WTC11 (cell line): Measurements from ENCODE around the gene LIN7C. TPM values are rescaled to one million over a fixed set of nuclear protein-coding genes. Genes with fewer than 3 reads are reported as not detected.
A peak's percentile ranks its signal among the peaks of the same experiment; 100 is the strongest.

Experiments
- ATAC-seq: fragments of 200-7000 bp; cut with Tn5 transposase; 2 replicates; pipeline ENCODE4 v1.10.0; 2021; ENCODE audit warnings: mild to moderate bottlenecking, moderate library complexity
- CTCF ChIA-PET: fragments of 300-600 bp; sonication (Branson Sonifier 250); formaldehyde crosslinking; loops from one replicate; lab custom pipeline; 2021; ENCODE audit warnings: antibody characterized with exemption; lab: Charles Lee
- POLR2A ChIA-PET: fragments of 350-600 bp; sonication (Branson Sonifier 250); formaldehyde crosslinking; loops from one replicate; lab custom pipeline; 2021; ENCODE audit warnings: antibody characterized with exemption; lab: Charles Lee
- DNase-seq: peaks from one replicate; pipeline ENCODE4 v3.0.0; 2021; ENCODE audit warnings: low spot score
- H3K27ac Mint-ChIP-seq: 2 replicates; pipeline ENCODE4 v1.8.0; 2021; ENCODE audit warnings: mixed read lengths
- H3K27me3 Mint-ChIP-seq: 2 replicates; pipeline ENCODE4 v1.8.0; 2021; ENCODE audit warnings: low read depth, mild to moderate bottlenecking, moderate library complexity, mixed read lengths
- H3K36me3 Mint-ChIP-seq: 2 replicates; pipeline ENCODE4 v1.8.0; 2021; ENCODE audit warnings: mixed read lengths
- H3K4me1 Mint-ChIP-seq: 2 replicates; pipeline ENCODE4 v1.8.0; 2022; ENCODE audit warnings: mixed read lengths
- H3K4me3 Mint-ChIP-seq: 2 replicates; pipeline ENCODE4 v1.8.0; 2021; ENCODE audit warnings: mild to moderate bottlenecking, moderate library complexity, mixed read lengths
- H3K9me3 Mint-ChIP-seq: 2 replicates; pipeline ENCODE4 v1.8.0; 2021; ENCODE audit warnings: mixed read lengths
- ATF3 ChIP-seq: sonication (generic); formaldehyde crosslinking; conservative IDR thresholded peaks from 2 replicates; pipeline ENCODE4 v1.8.1; 2022; ENCODE audit warnings: mild to moderate bottlenecking, missing genetic modification reagents
- CREM ChIP-seq: sonication (generic); formaldehyde crosslinking; IDR thresholded peaks from 2 replicates; pipeline ENCODE4 v1.8.1; 2022; ENCODE audit warnings: mild to moderate bottlenecking, missing genetic modification reagents, moderate library complexity
- E2F4 ChIP-seq: sonication (generic); formaldehyde crosslinking; IDR thresholded peaks from 2 replicates; pipeline ENCODE4 v1.8.1; 2022; ENCODE audit warnings: low read depth, mild to moderate bottlenecking, moderate library complexity, missing genetic modification reagents, borderline replicate concordance
- E2F5 ChIP-seq: sonication (generic); formaldehyde crosslinking; IDR thresholded peaks from 2 replicates; pipeline ENCODE4 v1.8.1; 2022; ENCODE audit warnings: mild to moderate bottlenecking, moderate library complexity, missing genetic modification reagents
- ESRRA ChIP-seq: sonication (generic); formaldehyde crosslinking; IDR thresholded peaks from 2 replicates; pipeline ENCODE4 v1.8.1; 2022; ENCODE audit warnings: mild to moderate bottlenecking, missing genetic modification reagents, borderline replicate concordance
- ETV6 ChIP-seq: sonication (generic); formaldehyde crosslinking; IDR thresholded peaks from 2 replicates; pipeline ENCODE4 v1.8.1; 2022; ENCODE audit warnings: mild to moderate bottlenecking, missing genetic modification reagents
- FOXP1 ChIP-seq: sonication (generic); formaldehyde crosslinking; IDR thresholded peaks from 2 replicates; pipeline ENCODE4 v1.8.0; 2022; ENCODE audit warnings: missing genetic modification reagents, mild to moderate bottlenecking, moderate library complexity, borderline replicate concordance
- GABPB1 ChIP-seq: sonication (generic); formaldehyde crosslinking; IDR thresholded peaks from 2 replicates; pipeline ENCODE4 v1.8.1; 2023; ENCODE audit warnings: mild to moderate bottlenecking, missing genetic modification reagents
- IRF1 ChIP-seq: sonication (generic); formaldehyde crosslinking; IDR thresholded peaks from 2 replicates; pipeline ENCODE4 v1.8.0; 2023; ENCODE audit warnings: missing genetic modification reagents
- MAX ChIP-seq: sonication (generic); formaldehyde crosslinking; IDR thresholded peaks from 2 replicates; pipeline ENCODE4 v1.8.0; 2022; ENCODE audit warnings: mild to moderate bottlenecking, missing genetic modification reagents
- NFE2L1 ChIP-seq: sonication (generic); formaldehyde crosslinking; IDR thresholded peaks from 2 replicates; pipeline ENCODE4 v1.8.1; 2023; ENCODE audit warnings: missing genetic modification reagents
- NFYB ChIP-seq: sonication (generic); formaldehyde crosslinking; conservative IDR thresholded peaks from 2 replicates; pipeline ENCODE4 v1.8.0; 2022; ENCODE audit warnings: low read depth, missing genetic modification reagents
- NR1H2 ChIP-seq: sonication (generic); formaldehyde crosslinking; IDR thresholded peaks from 2 replicates; pipeline ENCODE4 v1.9.0; 2021; ENCODE audit warnings: mild to moderate bottlenecking, moderate library complexity, missing genetic modification reagents
- NR2C2 ChIP-seq: sonication (generic); formaldehyde crosslinking; IDR thresholded peaks from 2 replicates; pipeline ENCODE4 v1.8.0; 2022; ENCODE audit warnings: mild to moderate bottlenecking, missing genetic modification reagents
- PREB ChIP-seq: sonication (generic); formaldehyde crosslinking; IDR thresholded peaks from 2 replicates; pipeline ENCODE4 v1.8.1; 2022; ENCODE audit warnings: mild to moderate bottlenecking, missing genetic modification reagents, moderate library complexity, borderline replicate concordance
- RORB ChIP-seq: fragments of 250-450 bp; sonication (Bioruptor Pico); IDR thresholded peaks from 2 replicates; pipeline ENCODE4 v1.9.0; 2021; ENCODE audit warnings: mild to moderate bottlenecking
- ZBTB21 ChIP-seq: sonication (generic); formaldehyde crosslinking; IDR thresholded peaks from 2 replicates; pipeline ENCODE4 v1.8.1; 2023; ENCODE audit warnings: mild to moderate bottlenecking, missing genetic modification reagents, borderline replicate concordance
- ZNF232 ChIP-seq: sonication (generic); formaldehyde crosslinking; IDR thresholded peaks from 2 replicates; pipeline ENCODE4 v1.8.0; 2022; ENCODE audit warnings: mild to moderate bottlenecking, missing genetic modification reagents
- ZNF281 ChIP-seq: sonication (generic); formaldehyde crosslinking; IDR thresholded peaks from 2 replicates; pipeline ENCODE4 v1.8.0; 2023; ENCODE audit warnings: mild to moderate bottlenecking, missing genetic modification reagents
- ZNF512 ChIP-seq: sonication (generic); formaldehyde crosslinking; IDR thresholded peaks from 2 replicates; pipeline ENCODE4 v1.8.1; 2022; ENCODE audit warnings: missing genetic modification reagents, borderline replicate concordance
- total RNA-seq: library from RNA; stranded (reverse); gene quantifications from 3 replicates; pipeline ENCODE4 v1.2.3, GENCODE V29; 2021

Gene LIN7C
- total RNA-seq, 1 experiment from 2014 or later = 39.4 TPM

- no peak for TF ChIP-seq IRF1 (CRISPR knock-in tag)
- peak; percentile 52 for TF ChIP-seq MAX
- TF ChIP-seq ZNF512 (CRISPR knock-in tag) = no peak
- peak; percentile 78 for TF ChIP-seq GABPB1 (CRISPR knock-in tag)
- peak; percentile 95 for TF ChIP-seq CREM (CRISPR knock-in tag)
- TF ChIP-seq FOXP1 (CRISPR knock-in tag) = peak; percentile 46
- TF ChIP-seq ESRRA (CRISPR knock-in tag) = no peak
- TF ChIP-seq ZNF281 (CRISPR knock-in tag) = no peak
- no peak for TF ChIP-seq NFE2L1
- TF ChIP-seq NR1H2 (CRISPR knock-in tag) = no peak
- 0 out of 2 replicates have a peak, but pooled peaks have one; percentile 30 for TF ChIP-seq RORB (CRISPR knock-in tag)
- peak; percentile 55; the same call in 1 of the 2 replicates for TF ChIP-seq E2F5
- TF ChIP-seq ZBTB21 (CRISPR knock-in tag) = 0 out of 2 replicates have a peak, but pooled peaks have one; percentile 45
- TF ChIP-seq ETV6 (CRISPR knock-in tag) = peak; percentile 65; the same call in 1 of the 2 replicates
- no peak for TF ChIP-seq ATF3 (CRISPR knock-in tag)
- TF ChIP-seq NR2C2 (CRISPR knock-in tag) = no peak
Observed at GRCh38 chr11:27506200-27507182, at the start of gene LIN7C (continued).

GRCh38 chr11:27555264-27555663 lies 48.7 kb upstream of the LIN7C start:
- no peaks in the 10 kb centered on the region for H3K4me1 Mint-ChIP-seq
- ATAC-seq = no peak
- CTCF ChIA-PET = no interaction called here

More at GRCh38 chr11:27555264-27555663, 48.7 kb upstream of the LIN7C start:
- DNase-seq = no peak
- Mint-ChIP-seq H3K9me3 (no peaks in the 10 kb centered on the region), H3K27ac (no peak overlapping the region), H3K4me3 (no peak overlapping the region)
- no peak for TF ChIP-seq ZNF232
- TF ChIP-seq E2F4 (CRISPR knock-in tag) = no peak
- TF ChIP-seq NFYB (CRISPR knock-in tag) = no peak
- TF ChIP-seq NR2C2 (CRISPR knock-in tag) = no peak
- TF ChIP-seq PREB (CRISPR knock-in tag) = no peak
- TF ChIP-seq, all 79 proteins: peak for 0
- Mint-ChIP-seq H3K36me3 (no peaks in the 10 kb centered on the region), H3K27me3 (peaks cover 30% of the 10 kb centered on the region)
- POLR2A ChIA-PET = no interaction called here
